ENCODE data around the gene ZC3H13.

The ZC3H13 gene, protein sequence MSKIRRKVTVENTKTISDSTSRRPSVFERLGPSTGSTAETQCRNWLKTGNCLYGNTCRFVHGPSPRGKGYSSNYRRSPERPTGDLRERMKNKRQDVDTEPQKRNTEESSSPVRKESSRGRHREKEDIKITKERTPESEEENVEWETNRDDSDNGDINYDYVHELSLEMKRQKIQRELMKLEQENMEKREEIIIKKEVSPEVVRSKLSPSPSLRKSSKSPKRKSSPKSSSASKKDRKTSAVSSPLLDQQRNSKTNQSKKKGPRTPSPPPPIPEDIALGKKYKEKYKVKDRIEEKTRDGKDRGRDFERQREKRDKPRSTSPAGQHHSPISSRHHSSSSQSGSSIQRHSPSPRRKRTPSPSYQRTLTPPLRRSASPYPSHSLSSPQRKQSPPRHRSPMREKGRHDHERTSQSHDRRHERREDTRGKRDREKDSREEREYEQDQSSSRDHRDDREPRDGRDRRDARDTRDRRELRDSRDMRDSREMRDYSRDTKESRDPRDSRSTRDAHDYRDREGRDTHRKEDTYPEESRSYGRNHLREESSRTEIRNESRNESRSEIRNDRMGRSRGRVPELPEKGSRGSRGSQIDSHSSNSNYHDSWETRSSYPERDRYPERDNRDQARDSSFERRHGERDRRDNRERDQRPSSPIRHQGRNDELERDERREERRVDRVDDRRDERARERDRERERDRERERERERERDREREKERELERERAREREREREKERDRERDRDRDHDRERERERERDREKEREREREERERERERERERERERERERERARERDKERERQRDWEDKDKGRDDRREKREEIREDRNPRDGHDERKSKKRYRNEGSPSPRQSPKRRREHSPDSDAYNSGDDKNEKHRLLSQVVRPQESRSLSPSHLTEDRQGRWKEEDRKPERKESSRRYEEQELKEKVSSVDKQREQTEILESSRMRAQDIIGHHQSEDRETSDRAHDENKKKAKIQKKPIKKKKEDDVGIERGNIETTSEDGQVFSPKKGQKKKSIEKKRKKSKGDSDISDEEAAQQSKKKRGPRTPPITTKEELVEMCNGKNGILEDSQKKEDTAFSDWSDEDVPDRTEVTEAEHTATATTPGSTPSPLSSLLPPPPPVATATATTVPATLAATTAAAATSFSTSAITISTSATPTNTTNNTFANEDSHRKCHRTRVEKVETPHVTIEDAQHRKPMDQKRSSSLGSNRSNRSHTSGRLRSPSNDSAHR (N-terminal part only)

DNA sequence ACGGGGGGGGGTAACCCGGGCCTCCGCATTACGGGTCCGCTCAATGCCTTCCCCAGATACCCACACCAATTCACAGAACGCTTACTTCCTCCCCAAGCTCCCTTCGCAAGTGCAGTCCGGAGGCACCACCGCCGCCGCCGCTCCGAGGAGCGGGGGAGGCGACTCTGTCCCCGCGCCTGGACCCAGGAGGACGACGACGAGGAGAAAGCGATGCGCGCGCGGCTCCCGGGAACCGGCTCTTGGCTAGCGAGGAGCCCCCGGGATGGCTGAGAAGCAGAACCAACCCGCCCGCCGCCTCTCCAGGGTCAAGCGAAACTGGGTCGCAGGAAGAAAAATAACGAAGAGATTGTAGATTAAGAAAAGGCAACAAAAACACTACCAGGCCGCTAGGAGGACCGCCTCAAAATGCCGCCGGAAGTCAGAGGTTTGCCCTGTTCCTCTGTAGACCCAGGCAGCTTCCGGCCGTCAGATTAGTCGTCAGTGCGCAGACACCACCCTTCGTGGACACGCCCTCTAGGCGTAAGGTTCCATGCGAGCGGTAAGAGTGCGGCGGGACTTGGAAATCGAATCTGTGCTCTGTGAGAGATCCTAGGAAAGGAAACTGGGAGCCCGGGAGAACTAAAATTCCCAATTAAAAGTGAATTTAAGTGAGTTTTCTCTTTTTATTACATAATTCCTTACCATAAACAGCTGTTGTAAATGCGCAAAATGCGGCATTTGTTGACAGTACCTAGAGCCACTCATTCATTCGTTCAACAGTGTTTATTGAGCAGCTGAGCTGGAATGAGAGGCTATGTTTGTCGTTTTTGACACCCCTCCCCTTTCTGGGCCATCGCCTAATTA lies at the start of gene ZC3H13:
Gene ZC3H13, minus strand, starts transcription at position 428 of the 843 bp plus-strand sequence. CDS start 7,239 bp downstream, outside the sequence.
- DNase-seq, result peak; percentile 93

DNA sequence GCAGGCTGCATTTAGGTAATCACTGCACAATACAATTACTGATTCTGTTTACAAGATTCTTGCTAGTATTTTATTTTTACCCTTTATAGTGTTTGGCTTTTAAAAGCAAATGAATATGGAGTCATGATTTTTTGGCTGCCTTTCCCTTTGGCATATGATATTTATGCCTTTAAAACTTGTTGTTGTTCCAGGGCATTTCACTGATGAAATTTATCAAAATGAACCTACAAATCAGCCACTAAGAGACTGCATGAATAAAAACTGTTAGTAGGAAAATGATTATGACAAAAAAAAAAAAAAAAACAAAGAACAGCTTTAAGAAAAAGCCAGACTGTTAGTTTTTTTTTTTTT lies 49.7 kb upstream of the ZC3H13 start:
- no peak for DNase-seq

DNA sequence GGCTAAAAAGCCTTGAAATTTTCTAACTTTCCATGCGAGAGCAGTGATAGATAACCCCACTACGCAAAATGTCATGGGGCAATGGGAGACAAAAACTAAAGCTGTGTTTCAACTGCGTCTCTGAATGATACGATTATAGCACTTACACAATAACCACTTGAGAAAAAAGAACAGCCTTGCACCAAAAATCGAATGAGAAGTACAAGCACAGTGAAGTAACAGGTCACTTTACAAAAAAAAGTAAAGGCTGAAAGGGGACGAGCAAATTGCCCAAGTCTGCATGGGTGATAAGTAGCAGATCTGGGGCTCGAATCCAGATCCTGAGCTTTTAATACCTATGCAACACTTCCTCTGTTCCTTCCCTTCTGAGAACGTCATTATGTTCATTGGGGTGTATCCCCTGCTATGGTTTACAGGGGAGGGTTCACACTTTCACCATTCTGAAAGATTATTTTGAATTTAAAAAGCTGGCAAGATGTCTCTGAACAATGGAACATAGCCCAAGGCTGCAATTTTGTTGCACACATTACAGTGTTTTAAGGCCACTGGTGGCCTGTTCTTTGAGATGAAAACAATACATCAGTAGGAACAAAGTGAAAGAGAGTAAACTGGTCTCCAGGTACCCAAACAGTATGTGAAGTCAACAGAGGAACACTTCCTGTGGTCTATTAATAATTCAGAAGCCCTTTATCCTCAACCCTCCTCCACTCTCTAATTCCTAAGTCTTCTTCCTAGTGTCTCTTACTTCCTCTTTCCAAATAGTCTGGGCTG lies 49.1 kb upstream of the ZC3H13 start:
- DNase-seq, result no peak

DNA sequence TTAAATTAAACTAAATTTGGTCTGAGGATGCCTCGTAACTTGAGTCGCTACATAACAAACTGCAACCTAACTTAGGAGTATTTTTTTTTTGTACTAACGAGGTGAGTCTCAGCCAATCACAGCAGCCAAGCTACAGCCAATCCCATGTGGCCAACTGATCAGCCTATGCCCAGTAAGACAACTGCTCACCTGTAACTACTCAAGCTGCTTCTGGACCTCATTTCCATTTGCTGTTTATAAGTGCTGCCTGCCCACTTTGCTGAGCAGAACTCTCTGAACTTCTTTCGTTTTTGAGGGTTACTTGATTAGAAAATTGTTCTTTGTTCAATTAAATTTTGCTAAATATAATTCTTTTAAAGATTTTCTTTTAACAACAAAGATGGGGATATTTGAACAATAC lies 48.5 kb upstream of the ZC3H13 start:
- no peak for DNase-seq

DNA sequence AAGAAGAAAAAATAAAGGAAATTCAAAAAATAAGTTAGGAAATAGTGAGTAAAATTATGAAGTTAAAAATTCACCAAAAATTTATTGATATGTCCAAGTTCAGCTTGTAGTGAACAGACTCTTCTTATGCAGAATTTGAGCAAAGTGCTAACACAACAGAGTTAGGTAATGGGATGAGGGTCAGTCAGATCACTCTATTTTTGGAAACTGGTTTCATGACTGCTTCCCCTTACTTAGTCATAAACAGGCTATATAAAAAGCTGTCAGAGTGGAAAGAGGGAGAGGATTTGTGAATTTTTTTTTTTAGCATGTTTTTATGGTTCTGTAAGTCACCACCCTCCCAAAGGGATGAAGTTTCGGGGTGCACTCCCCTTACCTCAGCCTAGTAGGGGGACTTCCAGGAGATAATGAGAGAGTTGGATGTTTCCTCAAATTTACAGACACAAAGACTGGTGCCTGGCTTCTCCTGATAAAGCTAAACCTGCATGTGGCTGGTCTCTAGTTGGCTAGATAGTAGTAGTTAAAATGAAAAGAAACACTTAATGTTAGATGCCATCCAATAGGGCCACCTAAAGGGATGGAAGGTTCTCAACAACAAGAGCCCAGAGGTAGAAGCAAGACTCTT lies 47.8 kb upstream of the ZC3H13 start:
- no peak for DNase-seq

DNA sequence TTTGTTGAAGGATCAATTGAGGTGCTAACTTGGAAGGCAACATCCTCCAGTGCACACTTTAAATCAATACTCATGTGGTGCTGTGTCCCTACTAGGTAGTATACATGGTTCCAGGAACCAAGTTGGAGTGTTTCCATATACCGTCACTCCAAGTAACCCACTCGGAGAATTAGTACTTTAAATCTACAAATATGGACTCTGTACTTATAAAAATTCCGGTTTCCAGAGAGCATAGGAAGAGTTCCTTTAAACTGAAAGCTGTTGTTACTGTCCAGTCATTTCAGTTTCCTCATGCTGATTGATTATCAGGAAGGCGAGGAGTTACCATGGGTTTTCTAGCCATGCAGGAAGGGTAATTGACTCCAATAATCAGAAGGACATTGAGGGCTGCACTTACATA lies 45.1 kb upstream of the ZC3H13 start:
- DNase-seq, result no peak

DNA sequence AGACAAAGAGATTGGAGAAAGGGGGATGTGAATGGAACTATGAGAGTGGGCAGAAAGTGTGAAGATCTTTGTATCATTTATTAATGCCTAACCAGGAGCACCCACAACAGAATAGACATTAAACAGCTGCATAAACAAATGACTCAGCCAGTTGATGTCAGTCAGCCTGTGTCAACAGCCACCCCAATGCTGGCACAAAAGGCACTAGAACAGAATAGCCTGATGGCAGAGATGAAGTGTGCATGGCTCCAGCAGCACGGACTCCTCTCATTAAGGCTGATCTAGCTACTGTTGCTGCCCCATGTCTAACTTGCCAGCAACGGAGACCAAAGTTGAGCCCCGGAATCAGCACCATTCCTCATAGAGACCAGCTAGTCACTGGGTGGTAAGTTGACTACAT lies 44.5 kb upstream of the ZC3H13 start:
- no peak for DNase-seq

DNA sequence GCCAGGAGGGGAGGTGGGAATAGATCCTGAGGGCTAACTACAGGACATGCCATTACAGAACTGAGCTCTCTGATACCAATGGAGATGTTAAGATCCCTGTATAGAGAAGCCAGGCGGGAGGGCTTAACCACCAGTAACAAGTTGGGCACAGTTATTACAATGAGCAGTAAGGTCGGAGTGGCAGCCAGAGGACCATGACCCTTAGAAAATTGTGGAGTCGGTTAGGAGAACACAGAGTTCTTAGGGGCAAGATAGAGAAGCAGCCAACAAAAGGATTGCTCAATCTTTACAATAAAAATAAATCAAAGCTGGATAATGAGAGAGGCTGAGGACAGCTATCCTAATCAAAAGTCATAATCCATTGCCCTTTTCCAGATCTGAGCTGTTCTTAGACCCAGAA lies 41.9 kb upstream of the ZC3H13 start:
- DNase-seq, result no peak

DNA sequence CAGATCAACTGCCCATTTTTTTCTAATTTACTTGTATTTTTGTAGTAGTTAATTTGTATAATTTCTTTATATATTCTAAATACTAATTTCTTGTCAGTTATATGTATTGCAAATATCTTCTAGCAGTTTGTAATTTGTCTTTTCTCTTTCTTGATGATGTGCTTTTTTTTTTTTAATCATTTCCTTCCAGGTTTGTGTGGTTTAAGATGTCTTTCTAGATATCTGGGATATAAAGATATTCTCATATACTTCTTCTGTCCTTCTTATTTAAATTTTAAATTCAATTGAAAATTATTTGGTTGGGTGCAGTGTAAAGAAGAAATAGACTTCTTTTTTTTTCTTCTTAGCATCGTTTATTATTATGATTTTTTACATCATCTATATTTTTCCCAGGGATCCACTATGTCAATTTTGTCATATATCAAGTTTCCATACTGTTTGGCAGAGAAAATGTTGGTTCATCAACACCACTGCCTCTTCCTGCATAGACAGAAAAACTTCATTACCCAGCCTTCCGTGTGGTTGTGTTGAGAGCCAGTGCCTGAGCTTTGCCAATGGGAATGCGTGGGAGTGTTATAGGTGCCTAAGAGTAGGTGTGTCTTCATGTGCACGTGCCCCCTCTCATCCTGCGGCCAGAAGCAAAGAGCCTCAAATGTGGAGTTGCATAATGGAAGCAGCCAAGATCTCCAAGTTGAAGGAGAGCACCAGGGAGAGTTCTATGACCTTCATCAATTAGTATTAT lies 36.4 kb upstream of the ZC3H13 start:
- no peak for DNase-seq

DNA sequence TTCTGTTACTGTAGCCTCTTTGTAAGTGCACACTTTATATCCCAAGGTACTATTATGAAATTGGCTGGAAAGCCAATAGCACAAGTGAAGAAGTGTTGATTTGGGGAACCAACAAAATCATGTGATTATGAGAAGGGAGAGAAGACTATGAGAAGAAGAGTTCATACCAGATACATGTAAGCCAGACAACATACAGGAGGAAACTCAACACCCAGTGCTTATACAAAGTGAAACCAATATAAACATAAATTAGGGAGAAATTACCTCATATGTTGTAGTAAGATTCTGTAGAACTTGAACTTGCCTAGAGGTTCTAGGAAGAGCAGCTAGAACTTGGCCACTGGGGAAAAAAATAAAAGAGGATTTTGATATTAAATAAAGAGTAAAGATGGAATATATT lies 34.9 kb upstream of the ZC3H13 start:
- no peak for DNase-seq

DNA sequence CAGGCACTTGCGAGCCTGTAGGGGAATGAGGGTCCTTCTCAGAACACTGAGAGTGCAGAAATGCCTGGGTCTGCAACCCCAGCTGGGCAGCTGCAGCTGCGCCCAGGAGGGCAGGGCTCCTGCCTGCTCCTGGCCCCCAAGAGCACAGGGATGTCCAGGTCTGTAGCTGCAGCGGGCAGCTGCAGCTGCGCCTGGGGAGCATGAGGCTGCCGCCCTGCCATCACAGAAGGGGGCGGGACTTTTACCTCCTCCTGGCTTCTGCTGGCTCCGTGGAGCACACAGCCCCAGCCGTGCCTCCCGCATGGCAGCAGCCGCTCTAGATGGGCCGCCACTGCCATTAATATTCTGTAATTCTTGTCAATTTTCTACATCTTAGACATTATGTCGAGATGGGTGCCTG lies 34.4 kb upstream of the ZC3H13 start:
- no peak for DNase-seq

DNA sequence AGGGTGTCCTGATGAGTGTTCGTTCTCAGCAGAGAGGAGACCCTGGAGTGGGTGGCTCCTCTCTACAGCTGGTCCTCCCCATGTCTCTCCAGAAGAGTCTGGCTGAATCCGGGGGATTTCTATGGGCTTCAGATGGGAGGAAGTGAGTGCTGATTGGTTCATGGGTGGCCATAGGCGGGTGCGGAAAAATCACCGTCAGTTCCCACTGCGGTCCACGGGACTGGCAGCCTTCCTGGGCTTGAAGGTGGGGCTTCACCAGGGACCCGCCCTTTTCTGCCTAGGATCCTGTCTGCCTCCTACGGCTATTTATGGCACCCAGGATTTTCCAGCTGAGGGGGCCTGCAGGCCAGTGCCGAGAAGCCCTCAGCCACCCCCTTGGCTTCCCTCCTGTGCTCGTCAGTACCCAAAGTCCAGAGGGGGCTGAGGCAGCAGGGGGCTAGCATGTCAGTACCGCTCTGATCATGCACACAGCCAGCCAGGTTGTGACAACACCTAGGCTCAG lies 33.9 kb upstream of the ZC3H13 start:
- DNase-seq, result no peak

DNA sequence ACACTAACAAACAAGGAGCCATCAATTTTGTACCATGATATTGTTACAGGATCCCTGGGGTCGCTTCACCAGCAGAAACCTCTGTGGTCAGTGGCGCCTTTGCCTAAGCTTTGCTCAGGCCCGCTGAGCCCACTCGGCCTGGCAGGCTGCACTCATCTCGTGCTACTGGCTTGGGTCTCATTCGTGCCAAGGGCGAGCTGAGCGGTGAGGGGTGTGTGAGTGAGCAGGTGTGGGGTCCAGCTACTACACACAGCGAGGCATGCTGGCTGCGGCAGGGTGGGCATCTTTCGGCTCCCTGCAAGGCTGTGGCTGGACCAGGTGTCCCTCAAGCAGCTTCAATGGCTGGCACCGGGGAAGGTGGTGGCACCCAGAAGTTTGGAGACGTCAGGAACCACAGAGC lies 33.2 kb upstream of the ZC3H13 start:
- no peak for DNase-seq

DNA sequence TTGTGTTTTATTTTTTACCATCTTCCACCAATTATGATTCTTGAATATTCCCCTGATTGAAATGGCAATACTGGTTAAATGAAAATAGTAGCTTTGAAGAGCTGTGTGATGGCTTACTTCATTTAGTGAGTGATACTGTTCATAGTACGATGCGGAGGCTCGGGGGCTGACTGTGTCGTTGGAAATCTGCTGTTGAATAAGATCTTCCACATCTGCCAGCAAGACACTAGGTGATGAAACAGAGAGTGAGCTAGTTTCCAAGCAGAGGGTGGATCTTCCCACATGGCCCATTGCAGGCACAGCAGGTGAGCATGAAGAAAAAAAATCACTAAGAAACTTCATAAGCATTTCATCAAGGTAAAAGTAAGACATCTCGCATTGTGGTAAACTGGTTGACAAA lies 29.8 kb upstream of the ZC3H13 start:
- no peak for DNase-seq

DNA sequence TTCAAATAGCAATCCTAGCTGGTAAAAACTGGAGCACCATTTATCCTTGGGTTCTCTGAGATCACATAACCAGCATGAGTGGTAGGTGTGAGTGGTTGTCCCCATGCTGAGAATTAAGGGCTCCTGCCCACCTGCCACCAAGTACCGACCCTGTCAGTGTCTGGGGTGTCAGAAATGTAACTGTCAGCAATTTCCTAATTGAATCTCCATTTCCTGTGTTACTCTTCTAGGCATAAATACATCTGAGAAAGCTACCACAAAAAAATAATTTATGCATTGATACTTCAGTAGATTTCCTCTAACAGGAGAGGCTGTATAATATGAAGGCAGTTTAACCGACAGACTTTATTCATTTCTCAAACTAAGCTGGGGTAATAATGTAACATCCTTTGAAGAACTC lies 27.2 kb upstream of the ZC3H13 start:
- no peak for DNase-seq

DNA sequence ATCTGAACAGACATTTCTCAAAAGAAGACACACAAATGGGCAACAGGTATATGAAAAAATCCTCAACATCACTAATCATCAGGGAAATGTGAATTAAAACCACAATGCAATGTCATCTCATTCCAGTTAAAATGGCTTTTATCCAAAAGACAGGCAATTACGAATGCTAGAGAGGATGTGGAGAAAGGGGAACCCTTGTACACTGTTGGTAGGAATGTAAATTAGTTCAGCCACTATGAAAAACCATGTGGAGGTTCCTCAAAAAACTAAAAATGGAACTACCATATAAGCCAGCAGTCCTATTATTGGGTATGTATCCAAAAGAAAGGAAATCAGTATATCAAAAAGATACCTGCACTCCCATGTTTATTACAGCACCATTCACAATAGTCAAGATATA lies 24.7 kb upstream of the ZC3H13 start:
- no peak for DNase-seq

DNA sequence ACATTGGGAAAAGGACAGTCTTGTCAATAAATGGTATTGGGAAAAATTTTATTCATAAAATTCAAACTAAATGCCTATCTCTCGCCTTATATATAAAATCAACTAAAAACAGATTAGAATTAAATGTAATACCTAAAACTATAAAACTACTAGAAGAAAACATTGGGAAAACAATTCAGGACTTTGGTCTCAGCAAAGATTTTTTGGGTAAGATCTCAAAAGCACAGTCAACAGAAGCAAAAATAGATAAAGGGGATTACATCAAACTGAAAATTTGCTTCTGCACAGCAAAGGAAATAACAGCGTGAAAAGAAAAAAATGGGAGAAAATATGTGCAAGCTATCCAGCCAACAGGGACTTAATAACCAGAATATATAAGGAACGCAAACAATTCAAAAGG lies 24.3 kb upstream of the ZC3H13 start:
- DNase-seq, result no peak

DNA sequence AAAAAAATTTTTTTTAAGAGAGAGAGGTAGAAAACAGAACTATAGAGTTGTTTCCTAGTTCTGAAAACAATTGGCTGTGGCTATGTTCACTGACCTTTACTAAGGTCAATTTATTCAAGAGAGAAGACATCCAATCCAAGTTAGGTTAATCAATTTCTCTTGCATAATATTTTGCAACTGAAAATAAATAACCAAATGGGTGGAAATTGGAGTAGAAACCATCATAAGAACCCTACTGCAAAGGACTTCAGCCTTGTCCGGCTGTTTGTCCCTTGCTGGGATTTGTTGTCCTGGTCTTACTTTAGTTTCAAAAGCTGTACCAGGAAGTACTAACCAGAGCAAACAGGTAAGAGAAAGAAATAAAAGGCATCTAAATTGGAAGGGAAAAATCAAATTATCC lies 23.3 kb upstream of the ZC3H13 start:
- no peak for DNase-seq

DNA sequence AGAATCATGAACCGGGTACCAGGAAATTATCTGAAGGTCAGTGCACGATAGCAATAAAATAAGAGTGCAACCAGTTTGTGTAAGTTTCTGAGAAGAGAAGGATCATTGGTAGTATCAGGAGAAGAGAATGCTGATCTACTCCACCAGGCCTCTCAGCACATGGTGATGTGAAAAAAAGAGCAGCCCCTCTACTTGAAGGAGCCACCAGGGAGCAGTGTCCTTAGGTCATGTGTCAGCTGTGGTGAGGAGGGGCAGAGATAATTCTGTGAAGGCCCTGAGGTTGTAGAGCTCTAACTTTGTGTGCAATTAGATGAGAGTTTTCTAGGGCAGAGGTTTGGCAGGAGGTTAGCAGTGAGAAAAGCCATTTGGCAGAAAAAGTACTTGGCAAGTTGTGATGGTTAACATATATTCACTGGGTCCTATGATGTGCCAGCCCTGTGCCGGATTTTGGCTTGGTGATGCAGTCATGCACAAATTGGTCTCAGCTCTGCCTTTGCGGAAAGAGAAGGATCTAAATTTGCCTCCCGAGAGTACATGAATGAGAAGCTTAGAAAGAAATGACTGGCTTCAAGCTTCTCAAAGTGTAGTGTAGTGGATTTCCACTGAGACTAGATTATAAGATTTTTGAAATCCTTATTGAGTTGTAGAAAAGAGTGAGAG lies 19.2 kb upstream of the ZC3H13 start:
- no peak for DNase-seq

DNA sequence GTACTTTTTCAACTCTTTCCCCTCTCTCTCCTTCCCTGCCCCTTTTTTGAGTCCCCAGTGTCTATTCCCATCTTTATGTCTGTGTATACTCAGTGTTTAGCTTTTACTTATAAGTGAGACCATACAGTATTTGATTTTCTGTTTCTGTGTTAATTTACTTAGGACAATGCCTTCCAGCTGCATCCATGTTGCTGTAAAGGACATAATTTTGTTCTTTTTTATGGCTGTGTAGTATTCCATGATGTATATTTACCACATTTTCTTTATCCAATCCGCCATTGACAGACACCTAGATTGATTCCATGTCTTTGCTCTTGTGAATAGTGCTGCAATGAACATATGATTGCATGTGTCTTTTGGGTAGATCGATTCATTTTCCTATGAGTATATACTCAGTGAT lies 10.7 kb upstream of the ZC3H13 start:
- no peak for DNase-seq
